Measurements from ENCODE around the gene SPECC1L.

DNA sequence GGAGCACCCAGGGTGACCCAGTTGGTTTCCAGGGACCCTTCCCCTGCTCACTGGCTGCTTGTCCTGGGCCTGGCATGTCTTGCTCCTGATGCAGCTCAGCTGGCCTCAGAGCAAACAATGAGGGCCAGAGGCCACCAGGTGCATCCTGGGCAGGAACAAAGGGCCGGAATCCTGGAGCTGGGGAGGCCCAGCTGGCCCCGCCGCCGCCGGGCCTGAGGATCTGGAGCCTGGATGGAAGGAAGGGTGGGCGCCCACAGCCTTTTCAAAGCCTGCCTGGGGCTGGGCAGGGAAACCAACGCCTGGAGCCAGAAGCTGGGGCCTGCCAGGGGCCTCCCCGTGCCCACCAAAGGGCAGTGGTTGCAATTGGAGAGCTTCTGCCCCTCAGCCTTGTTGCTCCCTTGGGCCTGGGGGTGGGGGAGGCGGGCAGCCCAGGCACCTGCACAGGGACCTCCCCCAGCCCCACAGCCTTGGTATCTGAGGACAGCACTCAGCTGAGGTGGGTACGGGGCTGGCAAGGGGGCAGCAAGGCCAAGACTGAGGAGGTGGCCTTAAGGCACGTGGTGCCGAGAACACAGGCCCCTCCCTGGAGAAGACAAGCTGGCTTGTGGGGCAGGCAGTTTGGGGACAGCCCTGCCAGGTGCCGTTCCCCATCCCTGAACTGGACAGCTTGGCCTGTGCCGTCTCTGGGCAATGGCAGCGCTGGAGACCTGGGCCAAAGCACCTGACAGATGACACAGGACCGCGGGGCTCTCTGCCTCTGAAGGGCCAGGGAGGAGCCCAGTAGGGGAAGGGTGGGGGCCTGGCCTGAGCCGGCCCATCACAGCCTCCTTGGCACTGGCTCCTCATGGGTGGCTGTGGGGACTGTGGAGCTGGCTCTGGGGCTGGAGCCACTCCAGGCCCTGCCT, 149.7 kb downstream of the SPECC1L start:
- TF ChIP-seq CTCF (IDR thresholded peaks at IDR 0.05; ENCODE audit: insufficient read depth, low read depth, low read length), result no peak
- no peak for TF ChIP-seq EZH2 (IDR thresholded peaks at IDR 0.05; ENCODE audit: insufficient read depth, low read length)
